Esophagus muscularis mucosa (tissue), 4 donors: ENCODE results near the gene RIPOR2.

ENCODE experiments used
- CTCF ChIP-seq, 3 experiments: fragments of 200-600 bp in 2 of 3; fragments of 450-650 bp in 1 of 3; sonication (generic) in 2 of 3; IDR thresholded peaks; one replicate each; pipeline ENCODE4 v1.5.1; 2017 to 2019; ENCODE audit warnings: antibody characterized with exemption in 3 of 3, mild to moderate bottlenecking in 2 of 3, moderate library complexity in 1 of 3
- EP300 ChIP-seq: sonication (generic); formaldehyde crosslinking; IDR thresholded peaks from one replicate; pipeline ENCODE4 v1.6.1; 2017; ENCODE audit warnings: antibody characterized with exemption
- POLR2A ChIP-seq: fragments of 450-650 bp; IDR thresholded peaks from one replicate; pipeline ENCODE4 v1.6.1; 2017; ENCODE audit warnings: antibody characterized with exemption, moderate library complexity, mild to moderate bottlenecking, low read depth
- POLR2AphosphoS5 ChIP-seq, 2 donors: sonication (generic); formaldehyde crosslinking; IDR thresholded peaks; one replicate each; pipeline ENCODE4 v1.6.1; 2017; ENCODE audit warnings: antibody characterized with exemption in 2 of 2

GRCh38 chr6:24971067-24971466 is 35.3 kb upstream of the RIPOR2 start:
- TF ChIP-seq POLR2AphosphoS5 (IDR thresholded peaks at IDR 0.05) = no peak
- TF ChIP-seq CTCF (IDR thresholded peaks at IDR 0.05) = no peak
- TF ChIP-seq POLR2A = no peak
- no peak for TF ChIP-seq EP300
